WTC11 (cell line): ENCODE data around the gene BRI3BP. TPM values are rescaled to one million over a fixed set of nuclear protein-coding genes. Genes with fewer than 3 reads are reported as not detected.

Experiments
- ATAC-seq: fragments of 200-7000 bp; cut with Tn5 transposase; 2 replicates; pipeline ENCODE4 v1.10.0; 2021; ENCODE audit warnings: mild to moderate bottlenecking, moderate library complexity
- CTCF ChIA-PET: fragments of 300-600 bp; sonication (Branson Sonifier 250); formaldehyde crosslinking; loops from one replicate; lab custom pipeline; 2021; ENCODE audit warnings: antibody characterized with exemption; lab: Charles Lee
- POLR2A ChIA-PET: fragments of 350-600 bp; sonication (Branson Sonifier 250); formaldehyde crosslinking; loops from one replicate; lab custom pipeline; 2021; ENCODE audit warnings: antibody characterized with exemption; lab: Charles Lee
- DNase-seq: peaks from one replicate; pipeline ENCODE4 v3.0.0; 2021; ENCODE audit warnings: low spot score
- H3K27ac Mint-ChIP-seq: 2 replicates; pipeline ENCODE4 v1.8.0; 2021; ENCODE audit warnings: mixed read lengths
- H3K27me3 Mint-ChIP-seq: 2 replicates; pipeline ENCODE4 v1.8.0; 2021; ENCODE audit warnings: low read depth, mild to moderate bottlenecking, moderate library complexity, mixed read lengths
- H3K36me3 Mint-ChIP-seq: 2 replicates; pipeline ENCODE4 v1.8.0; 2021; ENCODE audit warnings: mixed read lengths
- H3K4me1 Mint-ChIP-seq: 2 replicates; pipeline ENCODE4 v1.8.0; 2022; ENCODE audit warnings: mixed read lengths
- H3K4me3 Mint-ChIP-seq: 2 replicates; pipeline ENCODE4 v1.8.0; 2021; ENCODE audit warnings: mild to moderate bottlenecking, moderate library complexity, mixed read lengths
- H3K9me3 Mint-ChIP-seq: 2 replicates; pipeline ENCODE4 v1.8.0; 2021; ENCODE audit warnings: mixed read lengths
- EMX1 ChIP-seq: fragments of 250-450 bp; sonication (Bioruptor Pico); IDR thresholded peaks from 2 replicates; pipeline ENCODE4 v1.8.0; 2021; ENCODE audit warnings: mild to moderate bottlenecking
- FOXK1 ChIP-seq: sonication (generic); formaldehyde crosslinking; IDR thresholded peaks from 2 replicates; pipeline ENCODE4 v1.8.0; 2022; ENCODE audit warnings: mild to moderate bottlenecking, moderate library complexity, missing genetic modification reagents
- FOXP1 ChIP-seq: sonication (generic); formaldehyde crosslinking; IDR thresholded peaks from 2 replicates; pipeline ENCODE4 v1.8.0; 2022; ENCODE audit warnings: missing genetic modification reagents, mild to moderate bottlenecking, moderate library complexity, borderline replicate concordance
- GABPB1 ChIP-seq: sonication (generic); formaldehyde crosslinking; IDR thresholded peaks from 2 replicates; pipeline ENCODE4 v1.8.1; 2023; ENCODE audit warnings: mild to moderate bottlenecking, missing genetic modification reagents
- JAZF1 ChIP-seq: fragments of 250-450 bp; sonication (Bioruptor Pico); IDR thresholded peaks from 2 replicates; pipeline ENCODE4 v1.9.0; 2021; ENCODE audit warnings: moderate library complexity, mild to moderate bottlenecking, inconsistent platforms
- JUN ChIP-seq: sonication (generic); formaldehyde crosslinking; IDR thresholded peaks from 2 replicates; pipeline ENCODE4 v1.8.0; 2023; ENCODE audit warnings: mild to moderate bottlenecking, missing genetic modification reagents
- NFYB ChIP-seq: sonication (generic); formaldehyde crosslinking; conservative IDR thresholded peaks from 2 replicates; pipeline ENCODE4 v1.8.0; 2022; ENCODE audit warnings: low read depth, missing genetic modification reagents
- OVOL2 ChIP-seq: fragments of 250-450 bp; sonication (Bioruptor Pico); IDR thresholded peaks from 2 replicates; pipeline ENCODE4 v1.9.0; 2021; ENCODE audit warnings: mild to moderate bottlenecking, borderline replicate concordance
- RELA ChIP-seq: sonication (generic); formaldehyde crosslinking; IDR thresholded peaks from 2 replicates; pipeline ENCODE4 v1.8.1; 2022; ENCODE audit warnings: missing genetic modification reagents, mild to moderate bottlenecking, borderline replicate concordance
- RORB ChIP-seq: fragments of 250-450 bp; sonication (Bioruptor Pico); IDR thresholded peaks from 2 replicates; pipeline ENCODE4 v1.9.0; 2021; ENCODE audit warnings: mild to moderate bottlenecking
- ZBTB21 ChIP-seq: sonication (generic); formaldehyde crosslinking; IDR thresholded peaks from 2 replicates; pipeline ENCODE4 v1.8.1; 2023; ENCODE audit warnings: mild to moderate bottlenecking, missing genetic modification reagents, borderline replicate concordance
- ZNF671 ChIP-seq: fragments of 250-450 bp; sonication (Bioruptor Pico); IDR thresholded peaks from 2 replicates; pipeline ENCODE4 v1.8.0; 2021; ENCODE audit warnings: mild to moderate bottlenecking
- total RNA-seq: library from RNA; stranded (reverse); gene quantifications from 3 replicates; pipeline ENCODE4 v1.2.3, GENCODE V29; 2021
- TF ChIP-seq, protein P1 (sequence below): sonication (generic); formaldehyde crosslinking; IDR thresholded peaks from 2 replicates; pipeline ENCODE4 v1.8.1; 2023; ENCODE audit warnings: mild to moderate bottlenecking, moderate library complexity, missing genetic modification reagents
- TF ChIP-seq, protein P2 (sequence below): sonication (generic); formaldehyde crosslinking; IDR thresholded peaks from 2 replicates; pipeline ENCODE4 v1.8.0; 2022; ENCODE audit warnings: mild to moderate bottlenecking, missing genetic modification reagents
- TF ChIP-seq, protein P3 (sequence below): sonication (generic); formaldehyde crosslinking; conservative IDR thresholded peaks from 2 replicates; pipeline ENCODE4 v1.8.1; 2022; ENCODE audit warnings: mild to moderate bottlenecking, missing genetic modification reagents
- TF ChIP-seq, protein P4 (sequence below): fragments of 250-450 bp; sonication (Bioruptor Pico); IDR thresholded peaks from 2 replicates; pipeline ENCODE4 v1.9.0; 2021; ENCODE audit warnings: mild to moderate bottlenecking
- TF ChIP-seq, protein P5 (sequence below): sonication (generic); formaldehyde crosslinking; IDR thresholded peaks from 2 replicates; pipeline ENCODE4 v1.8.1; 2023; ENCODE audit warnings: mild to moderate bottlenecking, missing genetic modification reagents, borderline replicate concordance
- TF ChIP-seq, protein P6 (sequence below): sonication (generic); formaldehyde crosslinking; IDR thresholded peaks from 2 replicates; pipeline ENCODE4 v1.8.1; 2022; ENCODE audit warnings: low read depth, mild to moderate bottlenecking, moderate library complexity, missing genetic modification reagents, borderline replicate concordance

BRI3BP gene
- total RNA-seq, 1 experiment from 2014 or later = 11.9 TPM

DNA sequence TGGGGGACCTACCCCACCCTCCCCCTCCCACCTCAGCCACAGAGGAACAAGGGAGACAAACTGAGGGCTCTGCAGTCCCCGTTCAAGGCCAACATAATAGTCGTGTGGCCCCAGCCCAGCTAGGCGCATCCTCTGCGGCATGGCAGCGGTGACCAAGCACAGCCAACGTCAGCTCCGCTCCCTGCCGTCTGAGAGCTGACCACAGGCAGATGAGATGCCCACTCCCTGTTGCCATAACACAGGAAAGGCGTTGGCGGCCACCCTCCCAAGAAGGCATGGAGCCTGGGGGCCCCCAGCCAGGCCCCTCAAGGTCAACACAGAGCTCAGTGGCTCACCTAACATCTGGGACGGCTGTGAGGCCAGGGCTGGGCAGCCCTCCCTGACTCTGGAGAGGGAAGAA lies 46.4 kb upstream of the BRI3BP start (continued):
- TF ChIP-seq, protein P1, sequence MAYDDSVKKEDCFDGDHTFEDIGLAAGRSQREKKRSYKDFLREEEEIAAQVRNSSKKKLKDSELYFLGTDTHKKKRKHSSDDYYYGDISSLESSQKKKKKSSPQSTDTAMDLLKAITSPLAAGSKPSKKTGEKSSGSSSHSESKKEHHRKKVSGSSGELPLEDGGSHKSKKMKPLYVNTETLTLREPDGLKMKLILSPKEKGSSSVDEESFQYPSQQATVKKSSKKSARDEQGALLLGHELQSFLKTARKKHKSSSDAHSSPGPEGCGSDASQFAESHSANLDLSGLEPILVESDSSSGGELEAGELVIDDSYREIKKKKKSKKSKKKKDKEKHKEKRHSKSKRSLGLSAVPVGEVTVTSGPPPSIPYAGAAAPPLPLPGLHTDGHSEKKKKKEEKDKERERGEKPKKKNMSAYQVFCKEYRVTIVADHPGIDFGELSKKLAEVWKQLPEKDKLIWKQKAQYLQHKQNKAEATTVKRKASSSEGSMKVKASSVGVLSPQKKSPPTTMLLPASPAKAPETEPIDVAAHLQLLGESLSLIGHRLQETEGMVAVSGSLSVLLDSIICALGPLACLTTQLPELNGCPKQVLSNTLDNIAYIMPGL (CRISPR knock-in tag) = no peak
- TF ChIP-seq ZBTB21 (CRISPR knock-in tag) (no peak), RORB (CRISPR knock-in tag) (no peak)

DNA sequence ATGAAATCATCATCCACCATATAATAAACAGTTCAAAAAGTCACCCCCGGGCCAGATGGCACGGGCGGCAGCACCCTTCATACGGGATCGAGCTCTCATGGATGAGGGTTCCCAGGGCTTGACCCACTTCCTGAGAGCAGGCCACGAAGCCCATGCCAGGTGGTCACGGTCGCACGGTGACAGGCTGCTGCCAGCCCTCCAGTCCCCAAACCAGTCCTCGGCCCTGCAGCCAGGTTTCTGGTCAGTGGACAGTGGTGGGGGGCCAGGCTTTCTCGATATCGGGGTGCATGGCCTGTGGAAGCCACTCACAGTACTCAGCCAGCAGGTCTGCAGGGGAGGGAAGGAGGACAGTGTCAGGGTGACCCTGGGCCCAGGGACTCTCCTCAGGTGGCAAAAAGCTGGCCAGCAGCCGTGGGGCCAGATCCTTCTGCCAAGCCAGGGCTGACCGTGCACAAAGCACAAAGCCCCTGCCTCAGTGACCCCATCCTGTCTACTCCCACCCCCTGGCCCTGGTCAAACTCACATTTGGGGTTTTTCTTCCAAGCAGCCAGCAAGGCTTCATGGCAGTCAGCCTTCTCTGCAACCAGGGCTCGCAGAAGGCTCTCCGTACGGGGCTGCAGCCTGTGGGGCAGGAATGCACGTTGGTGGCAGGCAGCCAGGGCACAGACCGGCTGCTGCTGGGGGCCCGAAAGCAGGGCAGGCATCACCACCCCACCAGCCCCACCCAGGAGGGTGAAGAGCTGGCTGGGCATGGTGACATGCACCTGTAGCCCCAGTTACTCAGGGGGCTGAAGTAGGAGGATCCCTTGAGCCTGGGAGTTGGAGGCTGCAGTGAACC lies 45.7 kb upstream of the BRI3BP start:
- no peak for ATAC-seq
- ChIA-PET POLR2A (interaction anchor here (0.6 kb wide), 1 partner anchor 19 kb away, joined by 3 read pairs; no protein-coding TSS in a partner anchor), CTCF (no interaction called here)
- no peak for DNase-seq
- no peak for TF ChIP-seq NFYB (CRISPR knock-in tag)
- no peak overlapping the region for H3K4me3 Mint-ChIP-seq
- H3K36me3 Mint-ChIP-seq = peaks cover 25% of the 10 kb centered on the region
- H3K27ac Mint-ChIP-seq = no peak overlapping the region
- no peaks in the 10 kb centered on the region for H3K9me3 Mint-ChIP-seq
- no peaks in the 10 kb centered on the region for H3K27me3 Mint-ChIP-seq
- no peaks in the 10 kb centered on the region for H3K4me1 Mint-ChIP-seq

DNA sequence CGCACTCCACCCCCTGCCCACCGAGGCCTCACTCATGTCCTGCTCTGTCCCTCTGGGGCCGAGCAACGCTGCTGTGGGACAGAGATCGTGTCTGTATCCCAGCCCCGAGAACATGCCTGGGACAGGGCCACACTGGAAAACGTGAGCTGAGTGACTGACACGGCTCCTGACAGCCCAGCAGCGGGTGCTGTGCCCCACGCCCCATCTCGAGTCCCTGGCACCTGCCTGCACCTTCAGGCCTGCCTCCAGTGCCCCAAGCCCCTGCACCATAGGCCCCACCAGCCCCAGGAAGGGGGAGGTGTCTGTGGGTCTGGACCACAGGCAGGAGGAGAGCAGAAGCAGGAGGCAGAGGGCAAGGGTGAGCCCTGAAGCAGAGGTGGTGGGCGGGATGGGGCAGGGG lies 44.4 kb upstream of the BRI3BP start:
- Mint-ChIP-seq H3K27me3 (no peaks in the 10 kb centered on the region), H3K36me3 (peaks cover 32% of the 10 kb centered on the region), H3K4me1 (no peaks in the 10 kb centered on the region), H3K4me3 (no peak overlapping the region), H3K9me3 (no peaks in the 10 kb centered on the region), H3K27ac (no peak overlapping the region)
- POLR2A ChIA-PET = no interaction called here
- TF ChIP-seq OVOL2 (CRISPR knock-in tag) = no peak
- TF ChIP-seq FOXP1 (CRISPR knock-in tag) = no peak
- TF ChIP-seq, protein P2, sequence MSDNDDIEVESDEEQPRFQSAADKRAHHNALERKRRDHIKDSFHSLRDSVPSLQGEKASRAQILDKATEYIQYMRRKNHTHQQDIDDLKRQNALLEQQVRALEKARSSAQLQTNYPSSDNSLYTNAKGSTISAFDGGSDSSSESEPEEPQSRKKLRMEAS = no peak
- TF ChIP-seq, protein P3, sequence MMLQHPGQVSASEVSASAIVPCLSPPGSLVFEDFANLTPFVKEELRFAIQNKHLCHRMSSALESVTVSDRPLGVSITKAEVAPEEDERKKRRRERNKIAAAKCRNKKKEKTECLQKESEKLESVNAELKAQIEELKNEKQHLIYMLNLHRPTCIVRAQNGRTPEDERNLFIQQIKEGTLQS (CRISPR knock-in tag) = no peak
- TF ChIP-seq, protein P4, sequence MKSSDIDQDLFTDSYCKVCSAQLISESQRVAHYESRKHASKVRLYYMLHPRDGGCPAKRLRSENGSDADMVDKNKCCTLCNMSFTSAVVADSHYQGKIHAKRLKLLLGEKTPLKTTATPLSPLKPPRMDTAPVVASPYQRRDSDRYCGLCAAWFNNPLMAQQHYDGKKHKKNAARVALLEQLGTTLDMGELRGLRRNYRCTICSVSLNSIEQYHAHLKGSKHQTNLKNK (CRISPR knock-in tag) = no peak
- TF ChIP-seq JUN (CRISPR knock-in tag) = no peak
- TF ChIP-seq EMX1 (CRISPR knock-in tag) = no peak
- TF ChIP-seq GABPB1 (CRISPR knock-in tag) = no peak
- no peak for TF ChIP-seq FOXK1 (CRISPR knock-in tag)
- TF ChIP-seq ZNF671 = no peak
- no peak for TF ChIP-seq NFYB (CRISPR knock-in tag)
- TF ChIP-seq, protein P5, sequence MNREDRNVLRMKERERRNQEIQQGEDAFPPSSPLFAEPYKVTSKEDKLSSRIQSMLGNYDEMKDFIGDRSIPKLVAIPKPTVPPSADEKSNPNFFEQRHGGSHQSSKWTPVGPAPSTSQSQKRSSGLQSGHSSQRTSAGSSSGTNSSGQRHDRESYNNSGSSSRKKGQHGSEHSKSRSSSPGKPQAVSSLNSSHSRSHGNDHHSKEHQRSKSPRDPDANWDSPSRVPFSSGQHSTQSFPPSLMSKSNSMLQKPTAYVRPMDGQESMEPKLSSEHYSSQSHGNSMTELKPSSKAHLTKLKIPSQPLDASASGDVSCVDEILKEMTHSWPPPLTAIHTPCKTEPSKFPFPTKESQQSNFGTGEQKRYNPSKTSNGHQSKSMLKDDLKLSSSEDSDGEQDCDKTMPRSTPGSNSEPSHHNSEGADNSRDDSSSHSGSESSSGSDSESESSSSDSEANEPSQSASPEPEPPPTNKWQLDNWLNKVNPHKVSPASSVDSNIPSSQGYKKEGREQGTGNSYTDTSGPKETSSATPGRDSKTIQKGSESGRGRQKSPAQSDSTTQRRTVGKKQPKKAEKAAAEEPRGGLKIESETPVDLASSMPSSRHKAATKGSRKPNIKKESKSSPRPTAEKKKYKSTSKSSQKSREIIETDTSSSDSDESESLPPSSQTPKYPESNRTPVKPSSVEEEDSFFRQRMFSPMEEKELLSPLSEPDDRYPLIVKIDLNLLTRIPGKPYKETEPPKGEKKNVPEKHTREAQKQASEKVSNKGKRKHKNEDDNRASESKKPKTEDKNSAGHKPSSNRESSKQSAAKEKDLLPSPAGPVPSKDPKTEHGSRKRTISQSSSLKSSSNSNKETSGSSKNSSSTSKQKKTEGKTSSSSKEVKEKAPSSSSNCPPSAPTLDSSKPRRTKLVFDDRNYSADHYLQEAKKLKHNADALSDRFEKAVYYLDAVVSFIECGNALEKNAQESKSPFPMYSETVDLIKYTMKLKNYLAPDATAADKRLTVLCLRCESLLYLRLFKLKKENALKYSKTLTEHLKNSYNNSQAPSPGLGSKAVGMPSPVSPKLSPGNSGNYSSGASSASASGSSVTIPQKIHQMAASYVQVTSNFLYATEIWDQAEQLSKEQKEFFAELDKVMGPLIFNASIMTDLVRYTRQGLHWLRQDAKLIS = no peak
- TF ChIP-seq RELA = no peak
- TF ChIP-seq, protein P6, sequence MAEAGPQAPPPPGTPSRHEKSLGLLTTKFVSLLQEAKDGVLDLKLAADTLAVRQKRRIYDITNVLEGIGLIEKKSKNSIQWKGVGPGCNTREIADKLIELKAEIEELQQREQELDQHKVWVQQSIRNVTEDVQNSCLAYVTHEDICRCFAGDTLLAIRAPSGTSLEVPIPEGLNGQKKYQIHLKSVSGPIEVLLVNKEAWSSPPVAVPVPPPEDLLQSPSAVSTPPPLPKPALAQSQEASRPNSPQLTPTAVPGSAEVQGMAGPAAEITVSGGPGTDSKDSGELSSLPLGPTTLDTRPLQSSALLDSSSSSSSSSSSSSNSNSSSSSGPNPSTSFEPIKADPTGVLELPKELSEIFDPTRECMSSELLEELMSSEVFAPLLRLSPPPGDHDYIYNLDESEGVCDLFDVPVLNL = no peak
- no peak for TF ChIP-seq JAZF1 (CRISPR knock-in tag)
- ATAC-seq (no peak), DNase-seq (no peak)
- CTCF ChIA-PET = interaction anchor here (1.0 kb wide), 1 partner anchor 9 kb away, joined by 4 read pairs; no protein-coding TSS in a partner anchor
